NOMO-1 treated with DMSO at 0.1 percent for 48 hours (cell line): ENCODE data around the gene PFKP.

ENCODE experiments used
- DNase-seq: peaks from one replicate; lab custom pipeline; 2025; ENCODE audit not compliant: unreplicated experiment; lab: John Stamatoyannopoulos, UW

Gene PFKP

GRCh38 chr10:3185386-3185785 is 118.0 kb downstream of the PFKP start:
- no peak for DNase-seq

- no peak for DNase-seq
Observed at GRCh38 chr10:3186368-3186767, 119.0 kb downstream of the PFKP start.
